Transverse colon (tissue), 4 donors: ENCODE data around the gene GABRB2. TPM values are rescaled to one million over a fixed set of nuclear protein-coding genes. Genes with fewer than 3 reads are reported as not detected.

Experiments
- DNase-seq: peaks from one replicate; pipeline ENCODE4 v3.0.0-alpha.2; 2019
- H3K27ac ChIP-seq, 4 donors: fragments of 200-600 bp; sonication (generic); 2 replicates each; pipeline ENCODE4 v1.5.1; 2016 to 2018; ENCODE audit warnings: inconsistent platforms in 4 of 4
- H3K27me3 ChIP-seq: fragments of 200-600 bp; sonication (generic); 2 replicates; pipeline ENCODE4 v1.5.1; 2017; ENCODE audit warnings: inconsistent platforms
- H3K36me3 ChIP-seq, 4 donors: fragments of 200-600 bp; sonication (generic); 2 replicates each; pipeline ENCODE4 v1.5.1; 2017 to 2019; ENCODE audit warnings: inconsistent platforms in 4 of 4
- H3K4me1 ChIP-seq, 4 donors: fragments of 200-600 bp; sonication (generic); 2 replicates each; pipeline ENCODE4 v1.5.1; 2017 to 2020; ENCODE audit warnings: inconsistent platforms in 4 of 4
- H3K4me3 ChIP-seq, 4 donors: fragments of 200-600 bp; sonication (generic); 1 replicate in 1 of 4; 2 replicates in 3 of 4; pipeline versions ENCODE4 v1.5.1 to v1.6.1; 2017 to 2019; ENCODE audit warnings: inconsistent platforms in 4 of 4
- H3K9me3 ChIP-seq, 2 donors: fragments of 200-600 bp; sonication (generic); 2 replicates each; pipeline ENCODE4 v1.5.1; 2017 to 2019; ENCODE audit warnings: inconsistent platforms in 2 of 2
- EP300 ChIP-seq: sonication (generic); formaldehyde crosslinking; IDR thresholded peaks from one replicate; pipeline ENCODE4 v1.6.1; 2017; ENCODE audit warnings: antibody characterized with exemption, low read depth
- POLR2A ChIP-seq: fragments of 450-650 bp; IDR thresholded peaks from one replicate; pipeline ENCODE4 v1.6.1; 2016; ENCODE audit warnings: antibody characterized with exemption, mild to moderate bottlenecking, moderate library complexity
- POLR2AphosphoS5 ChIP-seq, 3 donors: sonication (generic); formaldehyde crosslinking; IDR thresholded peaks; one replicate each; pipeline ENCODE4 v1.6.1; 2016; ENCODE audit warnings: antibody characterized with exemption in 3 of 3
- WGBS, 2 donors: methylation state at CpG; one replicate each; pipeline ENCODE4 v1.1.5; 2018; ENCODE audit warnings: low coverage in 1 of 2; 5-methylcytosine and 5-hydroxymethylcytosine counted together
- in situ Hi-C, 4 donors: fragments of 200-750 bp; cut with MboI; loops; one replicate each; pipeline versions ENCODE4 v1.15.0 to v1.15.1; 2017; ENCODE audit warnings: low sequenced_read_pairs in 3 of 4, low pct_ligation_motif_present in 1 of 4, low pct_unique_long_range_greater_than_20kb in 1 of 4
- intact Hi-C: fragments of 100-400 bp; cut with DNase I; formaldehyde crosslinking; loops from one replicate; pipeline ENCODE4 v1.15.1; 2023; ENCODE audit warnings: low total_unique reads
- total RNA-seq, 4 donors: library from RNA; depleted of rRNA; stranded (reverse); fragments of >200 nt; gene quantifications; one replicate each; pipeline ENCODE4 v1.1.0, GENCODE V29; 2016
- TF ChIP-seq, protein P1 (sequence below), 5 experiments: fragments of 200-600 bp in 3 of 5; fragments of 450-650 bp in 2 of 5; sonication (generic) in 3 of 5; IDR thresholded peaks; 1 replicate in 2 of 5; 2 replicates in 3 of 5; pipeline ENCODE4 v1.5.1; 2016 to 2017; ENCODE audit warnings: antibody characterized with exemption in 5 of 5, inconsistent platforms in 3 of 5, mild to moderate bottlenecking in 2 of 5, moderate library complexity in 1 of 5

The GABRB2 gene
- total RNA-seq, 4 donors from 2014 or later, result 0.55 to 0.64 TPM; not detected in 2

DNA sequence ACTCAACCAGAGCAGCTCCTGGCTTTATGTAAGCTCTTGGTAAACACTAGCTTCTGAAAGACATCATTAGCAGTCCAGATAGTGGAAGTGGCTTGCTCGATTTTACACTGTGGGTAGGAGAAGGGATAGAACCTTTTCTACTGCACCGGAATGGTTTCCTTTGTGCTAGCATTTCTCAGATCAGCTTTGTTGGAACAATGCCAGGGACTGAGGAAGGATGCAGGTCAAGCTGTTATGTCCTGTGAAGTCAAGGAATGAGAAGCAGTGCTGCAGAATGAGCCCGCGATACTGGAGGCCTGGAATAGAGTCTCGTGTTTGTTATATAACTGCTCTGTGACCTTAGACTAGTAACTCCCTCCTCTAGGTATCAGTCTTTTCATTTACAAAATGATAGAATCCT lies 233.6 kb downstream of the GABRB2 start:
- Histone ChIP-seq H3K27me3 (no peaks in the 10 kb centered on the region), H3K36me3 (no peaks in the 10 kb centered on the region), H3K4me3 (no peak overlapping the region), H3K9me3 (no peaks in the 10 kb centered on the region), H3K27ac (no peak overlapping the region), H3K4me1 (no peaks in the 10 kb centered on the region)
- TF ChIP-seq, protein P1, sequence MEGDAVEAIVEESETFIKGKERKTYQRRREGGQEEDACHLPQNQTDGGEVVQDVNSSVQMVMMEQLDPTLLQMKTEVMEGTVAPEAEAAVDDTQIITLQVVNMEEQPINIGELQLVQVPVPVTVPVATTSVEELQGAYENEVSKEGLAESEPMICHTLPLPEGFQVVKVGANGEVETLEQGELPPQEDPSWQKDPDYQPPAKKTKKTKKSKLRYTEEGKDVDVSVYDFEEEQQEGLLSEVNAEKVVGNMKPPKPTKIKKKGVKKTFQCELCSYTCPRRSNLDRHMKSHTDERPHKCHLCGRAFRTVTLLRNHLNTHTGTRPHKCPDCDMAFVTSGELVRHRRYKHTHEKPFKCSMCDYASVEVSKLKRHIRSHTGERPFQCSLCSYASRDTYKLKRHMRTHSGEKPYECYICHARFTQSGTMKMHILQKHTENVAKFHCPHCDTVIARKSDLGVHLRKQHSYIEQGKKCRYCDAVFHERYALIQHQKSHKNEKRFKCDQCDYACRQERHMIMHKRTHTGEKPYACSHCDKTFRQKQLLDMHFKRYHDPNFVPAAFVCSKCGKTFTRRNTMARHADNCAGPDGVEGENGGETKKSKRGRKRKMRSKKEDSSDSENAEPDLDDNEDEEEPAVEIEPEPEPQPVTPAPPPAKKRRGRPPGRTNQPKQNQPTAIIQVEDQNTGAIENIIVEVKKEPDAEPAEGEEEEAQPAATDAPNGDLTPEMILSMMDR (IDR thresholded peaks at IDR 0.05), result no peak
- TF ChIP-seq EP300, result no peak
- TF ChIP-seq POLR2A, result no peak
- no peak for TF ChIP-seq POLR2AphosphoS5 (IDR thresholded peaks at IDR 0.05)
- no peak for DNase-seq
- intact Hi-C loops, result no loop called here
- 60% methylated on average over 5 of the region's 5 CpGs; no CpG with 5 or more reads in 1 of the 2 donors for WGBS, 2 donors
- in situ Hi-C loops, result no loop called here

DNA sequence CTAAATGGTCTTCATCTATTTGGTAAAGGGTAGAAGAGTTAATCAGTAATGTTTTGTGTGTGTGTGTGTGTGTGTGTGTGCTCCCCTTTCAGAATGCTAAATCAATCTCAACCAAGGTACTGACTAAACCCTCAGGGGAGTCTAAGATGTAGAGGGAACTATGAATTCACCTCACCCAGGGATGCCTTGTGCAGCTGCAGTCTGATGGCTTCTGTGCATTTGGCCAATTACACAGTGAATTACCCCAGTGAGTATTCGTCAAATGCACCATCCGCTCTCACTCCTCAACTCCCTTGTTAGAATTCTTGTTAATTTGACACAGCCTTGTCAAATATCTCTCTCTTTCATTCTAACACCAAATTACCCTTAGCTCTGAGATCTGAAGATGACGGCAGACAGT lies 234.6 kb downstream of the GABRB2 start:
- no peaks in the 10 kb centered on the region for H3K9me3 ChIP-seq
- no peaks in the 10 kb centered on the region for H3K27me3 ChIP-seq
- WGBS, 2 donors, result 46 to 79% methylated on average over 3 of the region's 3 CpGs
- no peaks in the 10 kb centered on the region for H3K4me1 ChIP-seq
- no peak for DNase-seq
- intact Hi-C loops, result no loop called here
- in situ Hi-C loops, result no loop called here
- no peak overlapping the region for H3K27ac ChIP-seq
- no peaks in the 10 kb centered on the region for H3K36me3 ChIP-seq
- no peak overlapping the region for H3K4me3 ChIP-seq
- no peak for TF ChIP-seq POLR2AphosphoS5 (IDR thresholded peaks at IDR 0.05)
- TF ChIP-seq, protein P1 (IDR thresholded peaks at IDR 0.05), result no peak
- TF ChIP-seq EP300, result no peak
- no peak for TF ChIP-seq POLR2A

DNA sequence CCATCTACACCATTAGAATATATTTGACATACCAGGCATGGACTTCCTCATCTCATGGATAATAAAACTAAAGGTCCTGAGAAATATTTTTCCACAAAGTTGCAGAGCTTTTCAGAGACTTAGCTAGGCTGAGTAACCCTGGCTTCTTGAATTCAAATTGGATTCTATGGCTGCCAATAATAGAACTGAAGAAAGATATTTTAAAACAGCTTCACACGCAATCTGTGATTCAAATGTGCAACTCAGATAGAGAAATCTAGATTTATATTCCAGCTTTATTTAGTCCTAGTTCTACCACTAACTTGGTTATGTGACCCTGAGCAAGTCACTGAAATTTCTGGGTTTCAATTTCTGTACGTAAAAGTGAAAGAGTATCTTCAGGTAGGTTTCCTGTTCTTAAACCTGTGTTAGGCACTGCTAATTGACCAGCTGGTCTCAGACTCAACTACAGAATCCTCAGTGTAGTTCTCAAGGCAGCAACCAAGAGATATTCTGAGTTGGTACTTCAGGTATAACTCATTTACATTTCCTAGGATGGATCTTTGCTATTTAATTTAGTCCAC lies 235.3 kb downstream of the GABRB2 start:
- Histone ChIP-seq H3K4me3 (no peak overlapping the region), H3K27me3 (no peaks in the 10 kb centered on the region), H3K4me1 (no peaks in the 10 kb centered on the region), H3K9me3 (no peaks in the 10 kb centered on the region), H3K36me3 (no peaks in the 10 kb centered on the region), H3K27ac (no peak overlapping the region)
- TF ChIP-seq EP300 (no peak), POLR2AphosphoS5 (IDR thresholded peaks at IDR 0.05) (no peak), POLR2A (no peak)
- TF ChIP-seq, protein P1 (IDR thresholded peaks at IDR 0.05), result no peak
- in situ Hi-C loops, result no loop called here
- 70 to 80% methylated on average over 2 of the region's 2 CpGs for WGBS, 2 donors
- no peak for DNase-seq
- intact Hi-C loops, result no loop called here

DNA sequence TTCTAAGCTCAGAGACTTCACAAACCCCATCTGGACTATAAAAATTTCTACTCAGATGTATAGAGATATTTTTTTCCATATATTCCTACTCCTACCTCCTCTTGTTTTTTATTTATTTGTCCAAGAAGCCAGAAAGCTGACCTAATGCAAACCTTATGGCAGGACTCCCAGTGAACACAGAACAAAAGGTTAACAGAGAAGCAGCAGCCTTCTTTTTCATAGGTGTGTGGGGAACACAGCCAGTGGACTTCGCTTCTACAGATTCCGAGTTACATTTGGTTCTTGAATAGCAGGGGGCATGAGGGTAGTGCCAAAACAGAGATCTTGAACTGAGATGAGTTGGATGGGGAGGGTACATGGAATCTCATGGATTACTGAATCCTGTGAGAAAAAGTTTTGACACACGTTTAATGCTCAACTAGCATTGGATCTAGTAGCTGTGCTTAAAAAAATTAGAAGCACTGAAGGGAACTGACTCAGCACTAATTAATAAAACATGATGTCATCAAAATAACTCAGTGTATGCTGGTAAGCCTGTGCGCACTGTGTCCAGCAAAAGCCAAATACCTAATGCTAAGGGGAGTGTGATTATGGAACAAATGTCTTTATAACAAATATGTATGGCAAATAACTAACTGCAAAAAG lies 240.1 kb downstream of the GABRB2 start:
- H3K4me3 ChIP-seq, result no peak overlapping the region
- no peak for DNase-seq
- H3K4me1 ChIP-seq, result no peaks in the 10 kb centered on the region
- intact Hi-C loops (no loop called here), in situ Hi-C loops (no loop called here)
- H3K27ac ChIP-seq, result no peak overlapping the region
- H3K9me3 ChIP-seq, result no peaks in the 10 kb centered on the region
- TF ChIP-seq POLR2A (no peak), EP300 (no peak), POLR2AphosphoS5 (IDR thresholded peaks at IDR 0.05) (no peak)
- TF ChIP-seq, protein P1 (IDR thresholded peaks at IDR 0.05), result no peak
- no peaks in the 10 kb centered on the region for H3K36me3 ChIP-seq
- 79 to 86% methylated on average over 4 of the region's 4 CpGs for whole genome bisulfite sequencing, 2 donors
- H3K27me3 ChIP-seq, result no peaks in the 10 kb centered on the region
